ENCODE measurements around the gene CACHD1.

Gene CACHD1

DNA sequence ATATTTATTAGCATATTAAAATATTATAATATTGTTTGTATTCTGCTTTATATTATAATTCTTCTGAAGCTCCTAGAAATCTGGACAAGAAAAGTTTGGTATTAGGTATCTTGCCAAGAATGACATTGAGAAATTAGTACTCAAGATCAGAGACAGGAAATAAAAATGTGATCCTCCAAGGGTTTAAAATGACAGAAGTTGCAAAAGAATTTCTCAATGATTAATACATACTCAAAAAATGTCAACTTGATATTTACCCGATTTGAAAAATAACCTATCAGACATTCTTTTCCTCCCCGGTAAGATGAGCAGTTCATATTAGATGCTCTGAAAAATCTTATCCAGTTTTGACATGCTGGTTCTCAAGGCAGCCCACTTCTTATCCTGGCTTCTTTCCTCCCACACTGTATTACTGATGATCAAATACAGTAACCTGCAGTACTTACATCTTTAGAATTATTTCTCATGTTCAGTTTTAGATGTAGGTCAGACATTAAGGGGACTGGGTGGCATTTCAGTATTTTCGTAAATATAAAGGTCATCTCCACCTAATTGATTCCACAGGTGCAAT lies 55.3 kb downstream of the CACHD1 start:
- no peak for DNase-seq

- no peak for DNase-seq
Measured at GRCh38 chr1:64526312-64526711, 56.4 kb downstream of the CACHD1 start.

GRCh38 chr1:64527165-64527564 lies 57.2 kb downstream of the CACHD1 start:
- no peak for DNase-seq

DNA sequence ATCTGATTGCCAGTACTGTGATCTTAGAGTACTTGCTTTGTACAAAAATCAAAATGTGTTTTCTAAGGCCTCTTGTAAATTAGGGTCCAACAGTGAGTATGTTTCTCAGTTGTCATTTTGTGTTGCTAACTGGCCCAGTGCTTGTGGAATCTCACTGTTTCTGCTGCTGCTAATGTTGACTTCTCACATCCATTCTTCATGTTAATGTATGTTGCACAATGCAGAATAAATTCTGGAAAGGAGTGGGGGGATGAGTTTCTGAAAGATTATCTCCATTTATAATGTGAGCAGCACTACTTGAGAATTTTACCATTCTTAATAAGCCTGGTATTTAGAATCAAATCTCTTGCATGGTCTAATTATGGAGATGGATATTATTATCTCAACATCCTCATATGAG lies 57.9 kb downstream of the CACHD1 start:
- DNase-seq = no peak

DNA sequence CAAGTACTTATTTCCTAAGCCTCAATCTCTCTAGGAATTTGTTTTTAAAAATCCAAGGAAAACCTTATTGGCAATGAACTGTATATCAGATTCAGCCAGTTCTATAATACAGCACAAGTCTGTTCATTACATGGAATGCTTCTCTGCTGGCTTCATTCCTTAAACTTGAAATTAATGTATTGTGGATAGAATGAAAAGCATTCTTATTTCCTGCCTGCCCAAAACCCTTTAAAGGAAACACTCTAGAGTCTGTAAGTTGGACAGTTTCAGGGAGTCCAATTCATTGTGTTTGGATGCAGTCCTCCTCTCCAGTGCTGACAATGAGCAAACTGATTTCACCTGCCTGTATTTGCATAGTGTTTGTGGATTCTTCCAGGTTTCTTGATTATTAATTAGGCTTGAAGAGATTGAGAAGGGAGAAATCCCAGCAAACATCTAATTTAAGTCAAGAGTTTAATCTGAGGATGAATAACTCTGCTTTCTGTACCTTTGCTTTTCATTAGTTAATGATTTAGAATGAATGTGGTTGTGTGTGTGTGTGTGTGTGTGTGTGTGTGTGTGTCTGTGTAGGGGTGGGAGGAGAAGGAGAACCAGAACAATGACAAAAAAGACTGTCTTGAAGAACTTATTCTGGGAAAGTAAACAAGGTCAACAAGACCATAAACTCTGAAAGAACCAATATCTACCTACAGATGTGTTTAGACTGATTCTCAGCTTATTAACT lies 61.2 kb downstream of the CACHD1 start:
- no peak for DNase-seq

GRCh38 chr1:64532646-64533045 lies 62.7 kb downstream of the CACHD1 start:
- DNase-seq = no peak

DNA sequence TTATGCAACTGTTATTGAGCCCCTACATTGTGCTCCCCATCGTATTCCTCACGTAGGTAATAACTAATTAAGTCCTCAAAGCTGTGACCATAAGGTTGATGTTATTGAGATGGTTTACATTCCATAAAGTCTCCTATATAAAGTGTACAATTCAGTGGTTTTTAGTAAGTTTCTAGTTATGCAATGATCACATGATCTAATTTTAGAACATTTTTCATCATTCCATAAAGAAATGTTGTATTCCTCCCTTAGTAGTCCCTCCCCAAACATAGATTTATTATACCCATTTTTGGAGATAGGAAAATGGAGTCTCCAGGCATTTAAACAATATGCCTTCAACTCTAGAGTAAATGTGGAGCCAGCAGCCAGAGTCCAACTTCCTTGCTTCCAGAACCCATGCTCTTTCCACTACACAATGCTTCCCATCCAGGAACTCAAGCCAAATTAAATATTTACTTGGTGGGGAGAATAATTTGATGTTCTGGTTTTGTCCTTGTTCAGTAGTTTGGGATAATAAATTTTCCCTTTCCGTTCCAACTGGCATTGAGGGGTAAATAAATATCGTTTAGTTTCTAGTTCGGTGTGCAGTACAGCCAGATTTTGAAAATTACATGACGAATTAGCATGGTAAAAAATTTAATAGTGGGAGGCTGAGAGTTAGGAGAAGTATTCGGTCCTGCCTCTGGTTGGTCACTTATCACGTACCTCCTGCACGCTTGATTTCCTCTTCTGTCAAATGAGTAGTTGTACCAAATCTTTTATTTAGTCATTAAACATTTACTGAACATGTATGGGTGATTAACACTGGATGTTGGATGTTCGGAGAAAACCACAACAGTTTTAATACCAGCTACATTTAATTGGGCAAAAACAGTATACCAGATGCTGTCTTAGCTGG lies 66.3 kb downstream of the CACHD1 start:
- peak; percentile 86 for DNase-seq

- DNase-seq = no peak
Measured at GRCh38 chr1:64536836-64537490, 67.0 kb downstream of the CACHD1 start.

GRCh38 chr1:64537942-64538341 lies 68.0 kb downstream of the CACHD1 start:
- DNase-seq = peak; percentile 24

DNA sequence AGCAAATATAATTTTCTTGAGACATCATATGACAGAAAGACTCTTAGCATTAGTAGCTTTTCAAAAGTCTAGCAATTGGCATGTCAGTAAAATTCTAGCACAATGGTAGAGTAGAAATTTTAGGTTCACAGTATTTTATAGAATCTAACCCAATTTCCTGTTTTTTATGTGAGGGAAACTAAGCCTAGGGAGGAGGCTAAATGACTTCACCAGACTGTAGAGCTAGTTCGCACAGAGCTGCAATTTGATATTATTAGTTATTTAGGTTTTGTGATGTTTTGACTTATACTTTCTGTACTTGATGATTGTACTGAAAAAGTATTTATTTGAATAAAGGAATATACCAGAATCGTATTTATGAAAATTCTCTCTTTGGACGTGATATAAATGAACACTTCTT lies 68.5 kb downstream of the CACHD1 start:
- no peak for DNase-seq

DNA sequence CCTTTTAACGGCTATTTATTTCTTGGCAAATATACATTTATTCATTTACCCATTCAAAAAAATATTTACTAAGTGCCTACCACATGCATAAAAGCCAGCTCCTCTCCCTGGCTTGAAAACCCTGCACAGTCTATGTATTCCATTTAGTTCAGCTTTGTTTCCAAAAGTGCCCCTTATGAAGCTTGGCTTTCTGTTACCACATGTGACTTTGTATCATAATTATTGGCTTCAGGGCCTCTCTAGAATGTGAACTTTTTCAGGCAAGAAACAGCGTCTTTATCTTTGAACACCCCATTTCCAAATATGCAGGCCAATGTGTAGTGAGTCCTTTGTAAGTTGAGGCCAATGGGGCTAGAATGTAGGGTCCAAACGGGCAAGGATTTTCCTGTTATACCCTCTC lies 69.4 kb downstream of the CACHD1 start:
- DNase-seq = no peak

DNA sequence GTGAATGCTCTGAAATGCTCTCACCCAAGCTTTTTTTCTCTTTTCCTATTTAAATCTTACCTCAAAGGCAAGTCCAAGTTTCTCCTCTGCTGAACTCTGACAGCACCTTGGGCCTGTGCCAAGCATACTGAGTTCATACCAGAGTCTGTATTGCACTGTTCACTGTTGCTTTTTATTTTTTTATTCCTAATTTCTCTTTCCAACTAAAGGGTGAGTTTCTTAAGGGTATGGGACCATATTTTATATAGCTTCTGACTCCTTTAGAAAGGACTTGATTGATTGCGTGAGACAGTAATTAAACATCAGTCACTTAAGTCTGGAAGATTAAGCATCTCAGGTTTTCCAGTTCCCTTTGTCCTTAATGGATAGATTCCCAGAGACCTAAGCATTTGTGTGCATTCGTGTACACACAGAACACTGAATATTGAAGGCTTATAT lies 69.9 kb downstream of the CACHD1 start:
- DNase-seq = no peak

DNA sequence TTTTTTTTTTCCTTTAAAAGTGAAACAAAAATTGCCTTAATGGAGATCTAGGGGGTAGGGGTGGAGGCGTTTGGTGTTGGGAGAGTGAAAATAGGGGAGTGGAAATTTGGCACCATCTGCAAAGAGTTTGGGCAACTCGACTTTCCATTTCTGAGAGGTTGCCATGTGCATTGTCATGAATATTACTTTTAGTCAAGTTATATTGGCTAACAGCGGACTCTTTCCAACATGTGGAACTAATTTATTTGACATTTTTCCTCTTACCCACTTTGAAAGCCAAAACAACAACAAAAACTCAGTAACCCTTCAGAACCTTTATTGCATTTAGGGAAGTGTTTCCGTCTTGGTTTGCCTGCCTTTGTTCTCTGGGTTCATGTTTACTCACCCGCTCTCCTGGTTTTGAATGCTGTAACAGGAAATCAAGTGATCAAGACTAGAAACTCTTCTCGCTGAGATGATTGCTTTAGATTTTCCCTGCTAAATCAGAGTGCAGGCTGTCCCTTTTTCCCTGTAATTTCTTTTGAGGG lies 70.4 kb downstream of the CACHD1 start:
- no peak for DNase-seq

- no peak for DNase-seq
Measured at GRCh38 chr1:64542118-64542517, 72.2 kb downstream of the CACHD1 start.

- no peak for DNase-seq
Measured at GRCh38 chr1:64543831-64544230, 73.9 kb downstream of the CACHD1 start.

DNA sequence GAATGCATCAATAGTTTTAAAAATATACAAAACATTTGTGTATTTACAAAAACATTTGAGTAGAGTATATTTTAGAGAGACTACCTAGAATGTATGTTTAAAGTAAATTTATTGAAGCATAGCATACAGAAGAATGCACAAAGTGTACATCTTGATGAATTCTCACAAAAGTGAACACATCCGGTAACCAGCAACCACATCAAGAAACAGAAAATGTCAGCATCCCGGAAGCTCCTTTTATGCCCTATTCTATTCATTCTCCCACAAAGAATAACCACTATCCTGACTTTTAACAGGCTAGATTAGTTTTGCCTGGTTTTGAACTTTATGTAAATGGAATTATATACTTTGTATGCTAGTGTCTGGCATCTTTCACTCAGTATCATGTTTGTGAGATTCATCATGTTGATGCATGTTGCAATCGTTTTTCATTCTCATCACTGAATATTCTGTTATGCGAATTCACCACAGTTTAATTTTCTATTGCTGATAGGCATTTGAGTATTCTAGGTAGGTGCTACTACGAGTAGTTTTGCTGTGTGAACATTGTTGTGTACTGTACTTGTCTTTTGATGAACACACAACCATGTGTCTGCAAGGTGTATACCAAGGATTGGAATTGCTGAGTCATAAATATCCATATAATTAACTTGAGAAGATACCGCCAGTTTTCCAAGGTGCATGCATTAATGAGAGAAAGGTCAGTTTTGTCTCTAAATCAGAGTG lies 75.4 kb downstream of the CACHD1 start:
- no peak for DNase-seq

DNA sequence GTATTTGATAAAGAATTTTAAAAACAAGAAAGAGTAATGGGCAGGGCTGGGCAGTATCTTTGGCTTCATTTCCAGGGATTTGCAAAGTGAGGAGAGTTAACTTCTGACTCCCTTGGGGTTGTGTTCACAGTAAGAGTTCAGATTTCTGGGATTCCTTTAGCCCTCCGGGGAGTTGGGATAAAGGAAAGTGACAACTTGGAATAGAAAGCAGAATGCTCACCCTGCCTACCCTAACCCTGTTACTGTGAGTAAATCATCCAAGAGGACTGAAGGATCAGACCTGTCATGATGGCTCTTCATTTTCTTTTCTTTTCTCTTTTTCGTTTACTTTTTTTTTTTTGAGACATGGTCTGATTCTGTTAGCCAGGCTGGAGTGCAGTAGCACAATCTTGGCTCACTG lies 76.1 kb downstream of the CACHD1 start:
- DNase-seq = no peak

DNA sequence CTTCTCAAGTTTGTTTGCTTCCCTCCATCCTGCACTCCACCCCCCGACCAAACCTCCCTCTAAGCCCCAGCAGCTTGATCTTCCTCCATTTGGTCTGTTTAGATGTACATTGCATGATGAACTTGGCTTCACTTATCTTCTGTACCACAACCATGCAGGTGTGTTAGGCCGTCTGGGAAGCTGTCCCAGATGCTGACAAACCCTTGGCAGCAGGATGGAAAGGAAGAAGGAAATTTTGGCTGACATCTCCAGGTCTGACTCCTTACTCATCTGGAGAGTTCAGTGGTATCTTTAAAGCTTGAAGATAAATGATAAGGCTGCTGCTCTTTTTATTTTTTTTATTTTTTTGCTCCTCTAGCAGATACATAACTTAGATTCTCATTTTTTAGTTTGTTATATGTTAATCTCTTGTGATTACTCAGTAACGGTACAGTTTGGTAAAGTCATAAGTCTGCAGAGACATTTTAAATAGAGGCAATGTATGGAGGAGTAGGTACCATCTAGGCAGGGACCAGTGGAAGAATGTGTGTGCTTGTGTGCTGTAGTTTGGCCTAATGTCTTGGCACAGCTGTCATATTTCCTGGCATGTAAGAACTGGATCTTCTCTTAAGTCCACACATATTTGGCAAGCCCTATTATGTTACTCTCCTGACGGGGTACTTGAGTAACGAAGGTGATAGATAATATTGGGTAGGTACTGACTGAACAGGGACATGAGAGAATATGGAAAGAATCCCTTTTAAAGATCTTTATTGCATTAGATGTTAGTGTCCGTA lies 79.7 kb downstream of the CACHD1 start:
- no peak for DNase-seq

DNA sequence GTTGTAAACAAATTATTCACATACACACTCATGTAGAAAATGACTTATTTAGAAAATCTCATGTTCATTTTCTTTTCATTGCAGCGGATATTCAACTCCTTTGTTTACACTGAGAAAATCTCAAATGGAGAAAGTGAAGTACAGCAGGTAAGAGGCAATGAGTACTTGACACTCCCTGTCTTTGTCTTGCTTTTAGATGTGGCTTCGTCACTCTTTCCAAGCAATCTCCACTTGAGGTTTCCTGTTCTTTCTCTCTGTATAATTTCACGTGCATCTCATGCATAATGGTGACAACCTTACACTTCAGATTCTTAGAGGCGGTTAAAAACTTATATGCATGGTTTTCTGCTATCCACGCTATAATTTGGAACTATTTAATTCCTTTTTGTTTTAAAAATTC lies 80.6 kb downstream of the CACHD1 start:
- DNase-seq = no peak

DNA sequence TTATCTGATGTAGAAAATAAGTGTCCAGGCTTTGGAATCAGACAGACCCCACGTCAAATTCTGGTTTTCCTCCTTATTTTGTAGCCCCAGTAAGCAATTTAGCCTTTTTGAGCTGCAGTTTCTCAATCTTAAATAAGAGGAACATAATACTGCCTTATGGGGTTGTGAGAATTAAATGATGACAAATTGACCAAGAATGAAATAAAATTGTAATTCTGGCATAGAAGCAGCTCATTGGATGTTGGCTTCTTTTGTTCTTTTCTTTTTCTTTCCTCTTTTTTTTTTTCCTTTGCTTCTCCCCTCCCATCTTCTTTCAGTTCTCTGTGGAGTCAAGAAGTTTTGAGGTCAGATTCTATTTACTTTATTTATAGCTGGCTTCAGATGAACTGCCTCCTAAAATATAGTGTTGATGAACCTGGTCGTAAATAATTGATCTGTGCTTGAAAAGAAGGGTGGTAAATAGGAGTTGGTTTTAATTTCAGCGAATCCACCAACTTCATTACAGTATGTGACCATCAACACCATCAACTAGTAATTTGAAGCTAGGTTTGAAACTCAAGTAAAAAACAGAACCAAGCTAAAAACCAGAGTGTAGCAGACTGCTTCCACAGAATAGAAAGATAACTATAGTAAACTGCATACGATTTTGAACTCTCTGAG lies 81.1 kb downstream of the CACHD1 start:
- no peak for DNase-seq

DNA sequence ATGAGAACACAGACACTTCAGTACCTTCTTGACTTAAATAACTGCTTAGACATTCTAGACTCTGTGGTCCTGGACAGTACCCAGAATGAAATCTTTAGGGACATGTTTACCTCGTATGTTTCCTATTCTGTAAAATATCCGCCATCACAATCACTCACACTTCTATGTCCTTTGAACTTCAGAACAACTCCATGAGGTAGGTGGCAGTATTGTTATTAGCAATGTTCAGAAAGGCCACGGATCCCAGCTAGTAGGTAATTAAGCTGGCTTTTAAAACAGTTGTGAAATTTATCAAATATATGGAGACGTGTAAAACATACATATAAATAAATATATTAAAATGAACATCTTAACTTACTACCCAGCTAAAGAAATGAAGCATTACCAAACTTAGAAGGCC lies 83.4 kb downstream of the CACHD1 start:
- no peak for DNase-seq

All from NCI-H1694 treated with DMSO at 0.1 percent for 48 hours (cell line).